GOT3 (cell line): Measurements from ENCODE around the gene MTMR12.

Experiments used
- DNase-seq: peaks from one replicate; lab custom pipeline; 2025; ENCODE audit warnings: mixed read lengths; lab: John Stamatoyannopoulos, UW

MTMR12 gene

GRCh38 chr5:32274548-32275395 is 38.0 kb downstream of the MTMR12 start:
- no peak for DNase-seq

GRCh38 chr5:32273821-32274220 is 38.9 kb downstream of the MTMR12 start:
- DNase-seq: no peak

GRCh38 chr5:32272746-32273145 is 40.0 kb downstream of the MTMR12 start:
- no peak for DNase-seq

DNA sequence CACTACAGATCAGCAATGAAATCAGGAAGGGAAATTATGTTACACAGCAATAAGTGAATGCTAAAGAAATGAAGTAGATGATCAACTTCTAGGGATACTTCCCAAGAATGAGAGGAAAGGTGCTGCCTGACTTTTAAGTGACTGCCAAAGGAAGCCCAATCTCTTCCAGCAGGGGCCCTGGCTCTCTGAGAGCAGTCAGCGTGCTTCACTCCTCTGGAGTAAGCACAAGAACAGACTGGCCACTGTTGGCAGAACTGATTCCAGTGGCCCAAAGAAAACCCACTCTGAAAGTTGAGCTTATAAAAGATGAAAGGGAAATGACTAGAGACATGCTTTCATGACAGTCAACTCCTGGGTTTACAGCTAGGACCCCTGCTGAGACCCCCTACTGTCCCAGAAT is 41.8 kb downstream of the MTMR12 start:
- DNase-seq: no peak

- DNase-seq: no peak
These were observed 42.6 kb downstream of the MTMR12 start for GRCh38 chr5:32270178-32270577.

DNA sequence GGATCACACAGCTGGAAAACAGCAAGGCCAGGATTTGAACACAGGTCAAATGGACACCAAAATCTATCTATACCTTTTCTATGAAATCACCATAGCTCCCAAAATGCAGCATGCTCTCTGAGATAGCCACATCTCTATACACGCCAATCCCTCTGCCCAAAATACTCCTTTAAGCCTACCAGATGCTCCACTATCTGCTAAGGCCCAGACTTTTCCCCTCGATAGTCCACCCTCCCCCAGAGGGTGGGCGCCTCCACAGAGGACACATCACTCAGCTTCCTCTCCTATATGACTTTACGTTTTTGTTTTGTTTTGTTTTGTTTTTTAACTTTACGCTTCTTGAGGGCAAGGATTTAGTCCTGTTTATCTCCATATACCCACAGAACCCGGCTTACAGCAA is 46.8 kb downstream of the MTMR12 start:
- no peak for DNase-seq

GRCh38 chr5:32264957-32265572 is 47.7 kb downstream of the MTMR12 start:
- no peak for DNase-seq

GRCh38 chr5:32263684-32264083 is 49.1 kb downstream of the MTMR12 start:
- DNase-seq: no peak

DNA sequence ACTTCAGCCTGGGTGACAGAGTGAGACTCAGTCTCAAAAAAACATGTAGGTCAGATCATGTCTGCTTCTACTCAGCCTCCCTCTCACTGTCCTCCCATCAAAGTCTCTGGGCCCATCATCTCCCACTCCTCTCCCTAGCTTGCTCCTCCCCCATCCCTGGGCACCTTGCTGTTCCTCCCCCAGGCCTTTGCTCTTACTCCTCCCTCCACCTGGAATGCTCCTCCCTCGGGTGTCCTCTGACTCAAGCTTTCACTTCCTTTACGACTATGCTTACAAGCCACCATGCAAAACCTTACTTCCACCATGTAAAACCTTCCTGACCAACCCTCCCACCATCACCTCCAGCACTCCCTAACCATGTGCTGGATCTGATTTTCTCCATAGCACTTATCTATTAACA is 51.5 kb downstream of the MTMR12 start:
- DNase-seq: no peak

- no peak for DNase-seq
These were observed 53.7 kb downstream of the MTMR12 start for GRCh38 chr5:32259033-32259432.

- DNase-seq: no peak
These were observed 54.3 kb downstream of the MTMR12 start for GRCh38 chr5:32258424-32258823.

DNA sequence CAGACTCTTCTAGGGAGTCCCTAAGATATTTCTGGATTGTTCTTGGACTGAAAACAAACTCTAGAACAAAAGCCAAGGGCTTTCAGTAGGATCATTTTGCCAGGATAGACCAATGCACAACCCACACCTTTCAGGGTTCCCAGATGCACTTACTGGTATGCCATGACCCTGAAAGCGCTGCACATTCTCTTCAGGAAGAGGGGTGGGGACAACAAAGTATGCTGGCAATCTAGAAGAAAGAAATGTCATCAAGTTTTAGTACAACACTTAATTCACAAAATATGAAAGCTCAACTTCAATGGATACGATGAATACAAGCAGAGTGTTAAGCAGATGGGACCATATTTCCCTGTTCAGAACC is 57.2 kb downstream of the MTMR12 start:
- no peak for DNase-seq

DNA sequence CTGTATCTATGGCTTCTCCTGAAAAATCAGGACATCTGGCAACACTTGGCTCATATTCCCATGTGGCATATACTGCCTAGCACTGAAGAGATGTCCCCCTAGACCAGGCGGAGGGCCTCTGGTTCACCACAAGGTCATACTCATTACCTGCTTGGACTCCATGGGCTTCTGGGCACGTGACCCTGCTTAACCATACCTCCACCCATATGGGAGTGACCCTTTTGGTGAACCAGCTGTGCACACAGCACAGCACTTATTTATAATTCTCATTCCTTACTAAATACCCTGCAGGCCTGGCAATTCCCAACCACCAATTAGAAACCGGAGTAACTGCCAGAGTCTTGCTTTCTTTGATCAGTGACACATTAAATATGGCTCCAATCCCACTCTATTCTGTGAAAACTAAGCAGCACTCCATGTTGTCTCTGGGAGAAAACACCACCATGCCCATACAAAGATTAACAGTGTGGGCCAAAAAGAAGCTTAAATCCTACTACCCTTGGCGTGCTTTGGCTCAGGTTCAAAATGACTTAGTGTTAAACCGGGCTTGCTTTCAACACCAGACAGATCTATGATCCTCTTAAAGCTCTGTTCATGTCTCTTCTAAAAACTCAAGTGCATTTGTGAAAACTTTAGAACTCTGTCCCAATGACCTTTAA is 57.7 kb downstream of the MTMR12 start:
- no peak for DNase-seq

GRCh38 chr5:32251871-32252458 is 60.8 kb downstream of the MTMR12 start:
- DNase-seq: no peak

- no peak for DNase-seq
These were observed 63.1 kb downstream of the MTMR12 start for GRCh38 chr5:32249668-32250067.

GRCh38 chr5:32245742-32246141 is 67.0 kb downstream of the MTMR12 start:
- DNase-seq: no peak

DNA sequence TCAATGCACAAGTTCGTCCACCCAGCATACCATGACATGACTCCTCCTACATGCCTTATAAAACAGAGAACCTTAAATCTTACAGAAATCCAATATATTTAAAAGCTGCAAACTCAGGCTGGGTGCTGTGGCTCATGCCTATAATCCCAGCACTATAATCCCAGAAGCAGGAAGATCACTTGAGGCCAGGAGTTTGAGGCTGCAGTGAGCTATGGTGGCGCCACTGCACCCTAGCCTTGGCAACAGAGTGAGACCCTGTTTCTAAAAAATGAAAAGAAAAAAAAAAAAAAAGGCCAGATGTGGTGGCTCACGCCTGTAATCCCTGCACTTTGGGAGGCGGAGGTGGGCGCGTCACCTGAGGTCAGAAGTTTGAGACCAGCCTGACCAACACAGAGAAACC is 68.7 kb downstream of the MTMR12 start:
- DNase-seq: no peak

- no peak for DNase-seq
These were observed 71.5 kb downstream of the MTMR12 start for GRCh38 chr5:32241034-32241783.

DNA sequence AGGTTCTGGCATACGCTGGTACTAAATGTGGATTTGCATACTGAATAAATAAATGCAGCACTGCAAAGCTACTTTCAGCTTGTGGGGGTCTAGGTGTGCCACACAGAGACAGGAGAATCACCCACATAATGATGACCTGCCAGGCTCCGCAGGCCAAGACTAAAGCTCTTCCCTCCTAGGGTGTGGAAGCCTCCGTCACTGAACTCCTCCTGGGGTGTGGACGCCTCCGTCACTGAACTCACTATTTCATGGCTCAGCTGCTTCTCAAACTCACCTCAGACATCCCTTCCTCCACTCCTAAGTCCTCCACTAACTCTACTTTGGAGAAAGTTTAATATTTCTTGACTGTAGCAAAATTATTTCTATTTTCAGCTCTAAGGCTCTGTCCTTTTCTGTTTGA is 73.4 kb downstream of the MTMR12 start:
- no peak for DNase-seq

GRCh38 chr5:32233696-32234447 is 78.9 kb downstream of the MTMR12 start:
- no peak for DNase-seq

GRCh38 chr5:32233220-32233695 is 79.5 kb downstream of the MTMR12 start:
- DNase-seq: no peak
